GM20431 (cell line): ENCODE results near the gene SMLR1.

Experiments used
- in situ Hi-C: fragments of 300-500 bp; cut with MseI, MboI; formaldehyde crosslinking; loops from one replicate; pipeline ENCODE4 v1.15.0; 2020; ENCODE audit warnings: low sequenced_read_pairs; ENCODE audit not compliant: unreplicated experiment

SMLR1 gene

GRCh38 chr6:130847001-130847910 is 20.1 kb downstream of the SMLR1 start:
- in situ Hi-C loops, result loop anchor here (25.0 kb wide), 1 partner anchor 535 kb away; no protein-coding TSS in a partner anchor

- in situ Hi-C loops, result loop anchor here (25.0 kb wide), 1 partner anchor 537 kb away; no protein-coding TSS in a partner anchor
Measured at GRCh38 chr6:130848945-130849344, 21.7 kb downstream of the SMLR1 start.

DNA sequence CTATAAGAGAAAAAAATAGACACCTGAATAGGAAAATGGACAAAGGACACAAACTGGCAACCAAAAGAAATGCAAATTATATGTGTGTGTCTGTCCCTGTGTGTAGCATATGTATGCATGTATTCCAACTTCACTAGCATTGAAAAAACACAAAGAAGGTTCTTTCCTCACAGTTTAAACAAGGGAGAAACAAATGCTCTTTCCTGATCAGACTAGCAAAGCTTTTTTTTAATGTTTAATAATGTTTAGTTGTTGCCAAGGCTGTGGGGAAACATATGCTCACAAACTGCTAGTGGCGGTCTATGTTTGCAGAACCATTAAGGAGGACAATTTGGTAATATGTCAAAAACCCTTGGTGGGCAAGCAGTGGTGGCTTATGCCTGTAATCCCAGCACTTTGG is 22.4 kb downstream of the SMLR1 start:
- in situ Hi-C loops, result loop anchor here (25.0 kb wide), 1 partner anchor 537 kb away; no protein-coding TSS in a partner anchor

GRCh38 chr6:130851026-130851425 is 23.8 kb downstream of the SMLR1 start:
- in situ Hi-C loops, result no loop called here

GRCh38 chr6:130852844-130853554 is 25.8 kb downstream of the SMLR1 start:
- in situ Hi-C loops, result no loop called here

DNA sequence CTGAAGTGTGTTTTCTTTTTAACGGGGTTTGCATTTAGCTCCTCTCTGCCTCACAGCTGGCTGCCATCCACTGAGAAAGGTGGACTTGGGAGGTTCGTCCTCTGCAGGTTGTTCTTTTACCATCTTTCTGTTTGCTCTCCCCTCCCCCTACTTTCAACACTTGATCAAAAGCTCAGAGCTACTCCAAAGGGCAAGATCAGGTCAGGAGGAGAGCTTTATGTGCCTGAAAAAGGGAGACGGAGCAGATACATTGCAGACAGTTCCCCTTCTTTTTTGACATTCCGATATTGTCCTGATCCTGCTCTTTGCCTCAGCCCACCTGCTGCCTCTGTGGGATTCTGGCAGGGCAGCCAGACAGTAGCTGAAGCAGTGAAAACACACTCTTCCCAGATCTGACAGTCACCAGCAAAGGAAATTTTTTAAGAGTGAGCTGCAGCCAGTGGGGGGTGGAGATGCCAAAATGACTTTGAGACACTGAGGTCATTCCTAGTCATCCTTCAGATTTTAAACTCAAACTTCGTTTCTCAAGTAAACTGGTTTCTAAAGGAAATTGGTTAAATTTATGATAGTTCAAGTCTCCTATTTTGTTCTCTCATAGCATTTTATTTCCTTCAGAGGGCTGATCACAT is 26.5 kb downstream of the SMLR1 start:
- in situ Hi-C loops, result no loop called here

GRCh38 chr6:130858054-130858453 is 30.8 kb downstream of the SMLR1 start:
- in situ Hi-C loops, result no loop called here

GRCh38 chr6:130858498-130859160 is 31.4 kb downstream of the SMLR1 start:
- in situ Hi-C loops, result no loop called here

DNA sequence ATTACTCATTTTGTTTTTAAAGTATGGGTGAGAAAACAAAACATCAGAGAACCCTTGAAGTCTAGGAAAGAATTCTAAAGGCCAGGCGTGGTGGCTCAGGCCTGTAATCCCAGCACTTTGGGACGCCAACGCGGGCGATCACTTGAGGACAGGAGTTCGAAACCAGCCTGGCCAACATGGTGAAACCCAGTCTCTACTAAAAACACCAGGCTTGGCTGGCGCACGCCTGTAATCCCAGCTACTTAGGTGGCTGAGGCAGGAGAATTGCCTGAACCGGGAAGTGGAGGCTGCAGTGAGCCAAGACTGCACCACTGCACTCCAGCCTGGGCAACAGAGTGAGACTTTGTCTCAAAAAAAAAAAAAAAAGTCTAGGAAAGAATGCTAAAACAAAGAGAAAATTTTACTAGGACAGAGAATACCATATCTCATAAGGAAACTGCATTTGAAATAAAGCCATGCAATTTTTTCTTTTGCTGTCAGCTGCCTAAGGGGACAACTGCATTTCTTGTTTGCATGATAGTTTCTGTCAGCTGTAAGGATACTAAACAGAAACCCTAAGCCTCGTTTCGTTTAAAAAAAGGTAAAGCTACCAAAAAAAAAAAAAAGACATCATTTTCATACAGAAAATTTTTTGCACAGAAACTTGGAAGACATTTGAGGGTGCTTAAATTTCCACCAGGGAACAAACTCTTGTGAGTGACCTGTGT is 32.1 kb downstream of the SMLR1 start:
- in situ Hi-C loops, result no loop called here

DNA sequence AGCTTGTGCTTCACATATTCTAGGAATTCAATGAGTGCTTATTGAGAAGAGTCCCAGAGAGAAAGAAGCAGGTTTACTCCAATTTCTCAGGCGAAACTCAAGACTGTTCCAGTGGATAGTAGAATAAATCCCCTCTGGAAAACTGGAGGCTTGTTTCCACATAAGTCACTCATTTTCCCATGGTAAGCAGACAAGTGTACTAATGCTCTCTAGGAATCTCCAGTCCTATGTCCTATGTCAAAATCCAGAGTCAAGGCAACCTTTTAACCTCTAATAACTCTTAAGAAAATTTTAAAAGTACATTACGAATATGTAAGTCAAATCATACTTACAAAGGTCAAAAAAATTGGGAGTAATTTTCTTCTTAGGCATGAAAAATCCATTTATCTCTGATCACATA is 35.2 kb downstream of the SMLR1 start:
- in situ Hi-C loops, result no loop called here

GRCh38 chr6:130863415-130864230 is 36.4 kb downstream of the SMLR1 start:
- in situ Hi-C loops, result no loop called here

- in situ Hi-C loops, result no loop called here
Measured at GRCh38 chr6:130864344-130864743, 37.1 kb downstream of the SMLR1 start.

DNA sequence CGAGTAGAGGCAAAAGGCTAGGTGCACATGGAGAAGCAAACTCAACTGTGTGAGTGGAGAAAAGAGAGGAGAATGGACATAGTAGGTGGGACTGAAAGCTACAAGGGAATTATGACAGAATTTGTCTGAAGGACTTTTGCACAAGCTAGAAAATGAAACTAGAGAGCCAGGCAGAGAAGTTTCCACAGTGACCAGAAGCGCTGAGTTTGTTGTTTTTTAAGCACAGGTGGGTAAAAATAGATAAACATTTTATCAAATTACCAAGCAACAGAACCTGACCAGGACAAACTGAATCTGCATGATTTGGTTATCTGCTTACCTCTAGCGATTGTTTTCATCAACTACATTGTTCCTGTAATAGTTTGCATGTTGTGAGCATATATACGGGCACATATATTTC is 38.6 kb downstream of the SMLR1 start:
- in situ Hi-C loops, result no loop called here

GRCh38 chr6:130869681-130870080 is 42.5 kb downstream of the SMLR1 start:
- in situ Hi-C loops, result no loop called here

DNA sequence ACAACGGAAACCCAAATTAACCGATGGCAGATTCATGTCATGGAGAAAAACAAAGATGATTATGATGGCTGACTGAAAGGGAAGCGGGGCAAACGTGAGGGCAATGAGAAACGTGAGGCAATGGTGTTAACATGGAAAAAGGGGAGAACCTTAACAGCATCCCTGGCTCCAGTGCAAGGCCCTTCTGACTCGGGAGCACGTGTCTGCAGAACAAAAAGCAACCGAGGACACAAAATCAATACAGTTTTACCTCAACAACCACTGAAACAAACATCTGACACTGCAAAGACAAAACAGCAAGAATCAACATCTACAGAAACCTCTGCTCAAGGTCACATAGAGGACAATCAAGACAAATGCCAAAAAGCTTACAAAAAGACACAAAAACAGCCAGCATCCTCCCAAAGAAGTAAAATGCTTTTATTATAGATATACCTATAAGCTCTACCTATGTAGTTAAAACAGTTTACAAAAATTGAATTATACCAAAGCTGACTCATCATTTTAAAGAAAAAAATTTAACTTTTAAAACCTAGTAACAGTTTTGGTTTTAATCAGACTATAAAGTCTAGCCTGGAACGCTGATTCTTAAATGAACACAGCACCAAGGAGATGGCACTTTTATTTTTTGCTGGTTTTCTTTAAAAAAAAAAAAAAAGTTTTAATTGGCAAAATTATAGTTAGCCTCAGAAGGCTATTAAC is 43.1 kb downstream of the SMLR1 start:
- in situ Hi-C loops, result no loop called here

DNA sequence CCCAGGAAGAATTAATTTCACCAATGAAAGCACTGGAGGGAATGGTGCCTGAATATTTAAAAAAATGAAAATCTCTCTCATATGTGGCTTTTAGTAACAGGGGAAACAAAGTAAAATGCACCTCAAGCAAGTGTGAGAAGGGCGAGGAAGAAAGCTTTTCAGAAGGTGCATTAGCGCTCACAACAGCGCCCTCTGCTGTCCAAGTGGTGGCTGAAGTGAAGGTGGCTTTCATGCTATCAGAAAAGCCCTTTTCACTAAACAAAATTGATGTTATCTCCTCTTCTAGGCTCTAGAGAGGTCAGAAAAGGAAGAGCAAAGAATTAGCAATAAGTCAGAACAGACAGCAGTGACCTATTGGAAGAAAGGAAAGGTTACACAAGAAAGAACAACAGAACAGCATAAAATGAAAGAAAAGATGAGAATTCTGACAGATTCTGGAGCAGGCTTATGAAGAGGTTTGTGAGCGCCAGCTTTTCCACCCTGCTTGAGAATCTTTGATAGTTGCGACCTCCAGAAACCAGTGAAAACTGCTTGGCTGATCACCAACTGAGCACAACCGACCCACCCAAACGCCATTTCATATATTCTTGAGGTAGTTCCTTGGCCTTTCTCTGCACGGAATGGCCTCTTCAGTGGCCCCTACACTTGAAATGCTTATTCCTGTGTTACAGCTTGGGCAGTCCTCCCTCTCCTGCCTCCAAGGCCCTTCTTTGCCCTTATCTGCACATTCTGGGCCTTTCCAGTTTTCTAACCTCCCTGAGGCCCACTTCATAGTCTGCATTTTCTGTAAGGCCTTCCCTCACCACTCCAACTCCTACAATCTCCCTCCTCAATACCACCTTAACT is 45.3 kb downstream of the SMLR1 start:
- in situ Hi-C loops, result no loop called here

GRCh38 chr6:130873746-130874145 is 46.5 kb downstream of the SMLR1 start:
- in situ Hi-C loops, result no loop called here
